HEK293 (cell line): Measurements from ENCODE around the gene CYLC1.

Source experiments
- CTCF ChIA-PET: fragments of 350-600 bp; formaldehyde crosslinking; extraction: SDS; loops from one replicate; lab custom pipeline; 2021; ENCODE audit warnings: antibody characterized with exemption; lab: Yijun Ruan, JAX
- POLR2A ChIA-PET: fragments of 300-600 bp; formaldehyde crosslinking; extraction: SDS; loops from one replicate; lab custom pipeline; 2020; ENCODE audit warnings: antibody characterized with exemption, inconsistent platforms; lab: Yijun Ruan, JAX
- H3K27ac ChIP-seq: fragments of 200-500 bp; sonication (Bioruptor generic); 2 replicates; pipeline ENCODE4 v1.5.1; 2014; ENCODE audit warnings: low read depth, low read length, control low read depth, inconsistent platforms; ENCODE audit errors: extremely low read depth
- H3K36me3 ChIP-seq, 2 experiments: fragments of 200-500 bp in 1 of 2; sonication (Bioruptor generic) in 1 of 2; 1 replicate in 1 of 2; 2 replicates in 1 of 2; pipeline ENCODE4 v1.5.1; 2014 to 2017; ENCODE audit warnings: inconsistent platforms in 2 of 2, low read length in 2 of 2; ENCODE audit not compliant: control insufficient read depth in 2 of 2, insufficient read depth in 1 of 2
- H3K4me1 ChIP-seq: fragments of 200-500 bp; sonication (Bioruptor generic); 2 replicates; pipeline ENCODE4 v1.5.1; 2014; ENCODE audit warnings: mild to moderate bottlenecking, low read length, inconsistent platforms; ENCODE audit not compliant: control insufficient read depth, insufficient read depth
- H3K4me3 ChIP-seq: 2 replicates; pipeline ENCODE4 v1.5.1; 2011; ENCODE audit warnings: low read depth, mild to moderate bottlenecking, control low read depth, low read length, moderate library complexity
- H3K9me3 ChIP-seq: fragments of 200-500 bp; sonication (Bioruptor generic); 2 replicates; pipeline ENCODE4 v1.5.1; 2014; ENCODE audit warnings: low read depth, low read length, inconsistent platforms; ENCODE audit not compliant: control insufficient read depth, insufficient read depth
- GLIS1 ChIP-seq: fragments of 450-650 bp; formaldehyde crosslinking; IDR thresholded peaks from 2 replicates; pipeline ENCODE4 v1.5.1; 2016; ENCODE audit warnings: missing biosample characterization, missing genetic modification characterization
- TCF7L2 ChIP-seq: IDR thresholded peaks from 2 replicates; pipeline ENCODE4 v1.6.1; 2011; ENCODE audit warnings: low read depth, mild to moderate bottlenecking, inconsistent platforms, low read length, moderate library complexity, borderline replicate concordance
- ZNF239 ChIP-seq: fragments of 450-650 bp; formaldehyde crosslinking; IDR thresholded peaks from 2 replicates; pipeline ENCODE4 v1.5.1; 2016; ENCODE audit warnings: missing biosample characterization, missing genetic modification characterization
- ZNF24 ChIP-seq: fragments of 450-650 bp; formaldehyde crosslinking; IDR thresholded peaks from 2 replicates; pipeline ENCODE4 v1.5.1; 2016; ENCODE audit warnings: missing biosample characterization, missing genetic modification characterization
- ZNF302 ChIP-seq: fragments of 450-650 bp; formaldehyde crosslinking; IDR thresholded peaks from 2 replicates; pipeline ENCODE4 v1.5.1; 2016; ENCODE audit warnings: missing biosample characterization, missing genetic modification characterization, low read depth
- ZNF423 ChIP-seq: fragments of 450-650 bp; formaldehyde crosslinking; IDR thresholded peaks from 2 replicates; pipeline ENCODE4 v1.5.1; 2016; ENCODE audit warnings: missing biosample characterization, missing genetic modification characterization
- ZNF473 ChIP-seq: fragments of 450-650 bp; formaldehyde crosslinking; IDR thresholded peaks from 2 replicates; pipeline ENCODE4 v1.5.1; 2017; ENCODE audit warnings: missing biosample characterization, missing genetic modification characterization
- ZNF514 ChIP-seq: fragments of 450-650 bp; formaldehyde crosslinking; IDR thresholded peaks from 2 replicates; pipeline ENCODE4 v1.5.1; 2016; ENCODE audit warnings: missing biosample characterization, missing genetic modification characterization
- ZNF558 ChIP-seq: fragments of 450-650 bp; formaldehyde crosslinking; IDR thresholded peaks from 2 replicates; pipeline ENCODE4 v1.5.1; 2016; ENCODE audit warnings: missing biosample characterization, missing genetic modification characterization
- ZNF660 ChIP-seq: fragments of 450-650 bp; IDR thresholded peaks from 2 replicates; pipeline ENCODE4 v1.5.1; 2018; ENCODE audit warnings: missing biosample characterization, mild to moderate bottlenecking, missing genetic modification characterization
- TF ChIP-seq, protein P1 (sequence below): fragments of 450-650 bp; IDR thresholded peaks from 2 replicates; pipeline ENCODE4 v1.5.1; 2018; ENCODE audit warnings: missing biosample characterization, missing genetic modification characterization
- TF ChIP-seq, protein P2 (sequence below): fragments of 450-650 bp; formaldehyde crosslinking; IDR thresholded peaks from 2 replicates; pipeline ENCODE4 v1.5.1; 2017; ENCODE audit warnings: missing biosample characterization, missing genetic modification characterization
- TF ChIP-seq, protein P3 (sequence below): fragments of 450-650 bp; formaldehyde crosslinking; IDR thresholded peaks from 2 replicates; pipeline ENCODE4 v1.5.1; 2016; ENCODE audit warnings: missing biosample characterization, missing genetic modification characterization
- TF ChIP-seq, protein P4 (sequence below): fragments of 450-650 bp; formaldehyde crosslinking; IDR thresholded peaks from 2 replicates; pipeline ENCODE4 v1.5.1; 2016; ENCODE audit warnings: missing biosample characterization, missing genetic modification characterization
- TF ChIP-seq, protein P5 (sequence below): fragments of 450-650 bp; formaldehyde crosslinking; IDR thresholded peaks from 2 replicates; pipeline ENCODE4 v1.5.1; 2016; ENCODE audit warnings: missing biosample characterization, missing genetic modification characterization
- TF ChIP-seq, protein P6 (sequence below): fragments of 450-650 bp; formaldehyde crosslinking; IDR thresholded peaks from 2 replicates; pipeline ENCODE4 v1.5.1; 2016; ENCODE audit warnings: missing biosample characterization, missing genetic modification characterization
- TF ChIP-seq, protein P7 (sequence below): fragments of 450-650 bp; formaldehyde crosslinking; IDR thresholded peaks from 2 replicates; pipeline ENCODE4 v1.5.1; 2016; ENCODE audit warnings: missing biosample characterization, missing genetic modification characterization

The CYLC1 gene

DNA sequence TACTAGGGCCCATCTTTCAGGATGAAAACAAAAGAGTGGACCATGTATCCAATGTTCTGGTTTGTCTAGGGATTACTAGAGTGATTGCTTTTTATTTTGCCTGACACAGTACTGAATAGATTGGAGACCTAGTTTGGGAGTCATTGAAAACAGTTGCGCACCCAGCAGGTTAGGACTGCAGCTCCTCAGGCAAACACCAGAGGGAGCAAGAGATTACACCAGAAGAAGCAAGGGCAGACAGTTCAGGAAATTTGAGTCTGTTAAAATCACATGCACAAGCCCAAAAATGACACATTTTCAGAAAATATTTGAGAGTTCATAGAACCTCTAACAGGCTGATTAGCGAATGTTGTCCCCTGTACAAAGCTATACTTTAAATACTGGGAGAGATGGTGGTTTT lies 55.6 kb downstream of the CYLC1 start:
- no peak overlapping the region for H3K4me3 ChIP-seq
- ChIA-PET POLR2A (no interaction called here), CTCF (interaction anchor here (0.6 to 1.4 kb wide), 4 partner anchors 9 to 990 kb away, joined by 3 to 4 read pairs (median 4); no protein-coding TSS in a partner anchor)
- H3K27ac ChIP-seq = no peak overlapping the region
- no peak for TF ChIP-seq ZNF24
- TF ChIP-seq, protein P1, sequence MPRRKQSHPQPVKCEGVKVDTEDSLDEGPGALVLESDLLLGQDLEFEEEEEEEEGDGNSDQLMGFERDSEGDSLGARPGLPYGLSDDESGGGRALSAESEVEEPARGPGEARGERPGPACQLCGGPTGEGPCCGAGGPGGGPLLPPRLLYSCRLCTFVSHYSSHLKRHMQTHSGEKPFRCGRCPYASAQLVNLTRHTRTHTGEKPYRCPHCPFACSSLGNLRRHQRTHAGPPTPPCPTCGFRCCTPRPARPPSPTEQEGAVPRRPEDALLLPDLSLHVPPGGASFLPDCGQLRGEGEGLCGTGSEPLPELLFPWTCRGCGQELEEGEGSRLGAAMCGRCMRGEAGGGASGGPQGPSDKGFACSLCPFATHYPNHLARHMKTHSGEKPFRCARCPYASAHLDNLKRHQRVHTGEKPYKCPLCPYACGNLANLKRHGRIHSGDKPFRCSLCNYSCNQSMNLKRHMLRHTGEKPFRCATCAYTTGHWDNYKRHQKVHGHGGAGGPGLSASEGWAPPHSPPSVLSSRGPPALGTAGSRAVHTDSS (tag by site-specific recombination) = no peak
- TF ChIP-seq ZNF473 (tag by site-specific recombination) = no peak
- TF ChIP-seq ZNF514 = no peak
- TF ChIP-seq TCF7L2 = no peak
- TF ChIP-seq, protein P2, sequence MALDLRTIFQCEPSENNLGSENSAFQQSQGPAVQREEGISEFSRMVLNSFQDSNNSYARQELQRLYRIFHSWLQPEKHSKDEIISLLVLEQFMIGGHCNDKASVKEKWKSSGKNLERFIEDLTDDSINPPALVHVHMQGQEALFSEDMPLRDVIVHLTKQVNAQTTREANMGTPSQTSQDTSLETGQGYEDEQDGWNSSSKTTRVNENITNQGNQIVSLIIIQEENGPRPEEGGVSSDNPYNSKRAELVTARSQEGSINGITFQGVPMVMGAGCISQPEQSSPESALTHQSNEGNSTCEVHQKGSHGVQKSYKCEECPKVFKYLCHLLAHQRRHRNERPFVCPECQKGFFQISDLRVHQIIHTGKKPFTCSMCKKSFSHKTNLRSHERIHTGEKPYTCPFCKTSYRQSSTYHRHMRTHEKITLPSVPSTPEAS (tag by site-specific recombination) = no peak
- TF ChIP-seq, protein P3, sequence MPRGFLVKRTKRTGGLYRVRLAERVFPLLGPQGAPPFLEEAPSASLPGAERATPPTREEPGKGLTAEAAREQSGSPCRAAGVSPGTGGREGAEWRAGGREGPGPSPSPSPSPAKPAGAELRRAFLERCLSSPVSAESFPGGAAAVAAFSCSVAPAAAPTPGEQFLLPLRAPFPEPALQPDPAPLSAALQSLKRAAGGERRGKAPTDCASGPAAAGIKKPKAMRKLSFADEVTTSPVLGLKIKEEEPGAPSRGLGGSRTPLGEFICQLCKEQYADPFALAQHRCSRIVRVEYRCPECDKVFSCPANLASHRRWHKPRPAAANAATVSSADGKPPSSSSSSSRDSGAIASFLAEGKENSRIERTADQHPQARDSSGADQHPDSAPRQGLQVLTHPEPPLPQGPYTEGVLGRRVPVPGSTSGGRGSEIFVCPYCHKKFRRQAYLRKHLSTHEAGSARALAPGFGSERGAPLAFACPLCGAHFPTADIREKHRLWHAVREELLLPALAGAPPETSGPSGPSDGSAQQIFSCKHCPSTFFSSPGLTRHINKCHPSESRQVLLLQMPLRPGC (tag by site-specific recombination) = no peak
- TF ChIP-seq, protein P4, sequence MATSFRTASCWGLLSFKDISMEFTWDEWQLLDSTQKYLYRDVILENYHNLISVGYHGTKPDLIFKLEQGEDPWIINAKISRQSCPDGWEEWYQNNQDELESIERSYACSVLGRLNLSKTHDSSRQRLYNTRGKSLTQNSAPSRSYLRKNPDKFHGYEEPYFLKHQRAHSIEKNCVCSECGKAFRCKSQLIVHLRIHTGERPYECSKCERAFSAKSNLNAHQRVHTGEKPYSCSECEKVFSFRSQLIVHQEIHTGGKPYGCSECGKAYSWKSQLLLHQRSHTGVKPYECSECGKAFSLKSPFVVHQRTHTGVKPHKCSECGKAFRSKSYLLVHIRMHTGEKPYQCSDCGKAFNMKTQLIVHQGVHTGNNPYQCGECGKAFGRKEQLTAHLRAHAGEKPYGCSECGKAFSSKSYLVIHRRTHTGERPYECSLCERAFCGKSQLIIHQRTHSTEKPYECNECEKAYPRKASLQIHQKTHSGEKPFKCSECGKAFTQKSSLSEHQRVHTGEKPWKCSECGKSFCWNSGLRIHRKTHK (tag by site-specific recombination) = no peak
- TF ChIP-seq, protein P5, sequence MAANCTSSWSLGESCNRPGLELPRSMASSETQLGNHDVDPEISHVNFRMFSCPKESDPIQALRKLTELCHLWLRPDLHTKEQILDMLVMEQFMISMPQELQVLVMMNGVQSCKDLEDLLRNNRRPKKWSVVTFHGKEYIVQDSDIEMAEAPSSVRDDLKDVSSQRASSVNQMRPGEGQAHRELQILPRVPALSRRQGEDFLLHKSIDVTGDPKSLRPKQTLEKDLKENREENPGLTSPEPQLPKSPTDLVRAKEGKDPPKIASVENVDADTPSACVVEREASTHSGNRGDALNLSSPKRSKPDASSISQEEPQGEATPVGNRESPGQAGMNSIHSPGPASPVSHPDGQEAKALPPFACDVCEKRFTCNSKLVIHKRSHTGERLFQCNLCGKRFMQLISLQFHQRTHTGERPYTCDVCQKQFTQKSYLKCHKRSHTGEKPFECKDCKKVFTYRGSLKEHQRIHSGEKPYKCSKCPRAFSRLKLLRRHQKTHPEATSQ = no peak
- TF ChIP-seq, protein P6, sequence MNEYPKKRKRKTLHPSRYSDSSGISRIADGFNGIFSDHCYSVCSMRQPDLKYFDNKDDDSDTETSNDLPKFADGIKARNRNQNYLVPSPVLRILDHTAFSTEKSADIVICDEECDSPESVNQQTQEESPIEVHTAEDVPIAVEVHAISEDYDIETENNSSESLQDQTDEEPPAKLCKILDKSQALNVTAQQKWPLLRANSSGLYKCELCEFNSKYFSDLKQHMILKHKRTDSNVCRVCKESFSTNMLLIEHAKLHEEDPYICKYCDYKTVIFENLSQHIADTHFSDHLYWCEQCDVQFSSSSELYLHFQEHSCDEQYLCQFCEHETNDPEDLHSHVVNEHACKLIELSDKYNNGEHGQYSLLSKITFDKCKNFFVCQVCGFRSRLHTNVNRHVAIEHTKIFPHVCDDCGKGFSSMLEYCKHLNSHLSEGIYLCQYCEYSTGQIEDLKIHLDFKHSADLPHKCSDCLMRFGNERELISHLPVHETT (tag by site-specific recombination) = no peak
- no peak for TF ChIP-seq ZNF239
- no peak for TF ChIP-seq ZNF660
- TF ChIP-seq ZNF302 (tag by site-specific recombination) = no peak
- TF ChIP-seq GLIS1 = no peak
- no peak for TF ChIP-seq ZNF558 (tag by site-specific recombination)
- no peak for TF ChIP-seq ZNF423
- TF ChIP-seq, protein P7, sequence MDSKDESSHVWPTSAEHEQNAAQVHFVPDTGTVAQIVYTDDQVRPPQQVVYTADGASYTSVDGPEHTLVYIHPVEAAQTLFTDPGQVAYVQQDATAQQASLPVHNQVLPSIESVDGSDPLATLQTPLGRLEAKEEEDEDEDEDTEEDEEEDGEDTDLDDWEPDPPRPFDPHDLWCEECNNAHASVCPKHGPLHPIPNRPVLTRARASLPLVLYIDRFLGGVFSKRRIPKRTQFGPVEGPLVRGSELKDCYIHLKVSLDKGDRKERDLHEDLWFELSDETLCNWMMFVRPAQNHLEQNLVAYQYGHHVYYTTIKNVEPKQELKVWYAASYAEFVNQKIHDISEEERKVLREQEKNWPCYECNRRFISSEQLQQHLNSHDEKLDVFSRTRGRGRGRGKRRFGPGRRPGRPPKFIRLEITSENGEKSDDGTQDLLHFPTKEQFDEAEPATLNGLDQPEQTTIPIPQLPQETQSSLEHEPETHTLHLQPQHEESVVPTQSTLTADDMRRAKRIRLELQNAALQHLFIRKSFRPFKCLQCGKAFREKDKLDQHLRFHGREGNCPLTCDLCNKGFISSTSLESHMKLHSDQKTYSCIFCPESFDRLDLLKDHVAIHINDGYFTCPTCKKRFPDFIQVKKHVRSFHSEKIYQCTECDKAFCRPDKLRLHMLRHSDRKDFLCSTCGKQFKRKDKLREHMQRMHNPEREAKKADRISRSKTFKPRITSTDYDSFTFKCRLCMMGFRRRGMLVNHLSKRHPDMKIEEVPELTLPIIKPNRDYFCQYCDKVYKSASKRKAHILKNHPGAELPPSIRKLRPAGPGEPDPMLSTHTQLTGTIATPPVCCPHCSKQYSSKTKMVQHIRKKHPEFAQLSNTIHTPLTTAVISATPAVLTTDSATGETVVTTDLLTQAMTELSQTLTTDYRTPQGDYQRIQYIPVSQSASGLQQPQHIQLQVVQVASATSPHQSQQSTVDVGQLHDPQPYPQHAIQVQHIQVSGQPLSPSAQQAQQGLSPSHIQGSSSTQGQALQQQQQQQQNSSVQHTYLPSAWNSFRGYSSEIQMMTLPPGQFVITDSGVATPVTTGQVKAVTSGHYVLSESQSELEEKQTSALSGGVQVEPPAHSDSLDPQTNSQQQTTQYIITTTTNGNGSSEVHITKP = no peak
- no peaks in the 10 kb centered on the region for H3K4me1 ChIP-seq
- no peaks in the 10 kb centered on the region for H3K36me3 ChIP-seq
- no peaks in the 10 kb centered on the region; the same call in 1 of the 2 replicates for H3K9me3 ChIP-seq
